DOHH2 (cell line): Measurements from ENCODE around the gene STX16.

Source experiments
- H3F3A ChIP-seq: fragments of 200-600 bp; sonication (generic), shearing (Covaris generic); 2 replicates; pipeline ENCODE4 v1.6.0; 2016; ENCODE audit warnings: antibody characterized with exemption, mild to moderate bottlenecking; ENCODE audit not compliant: control insufficient read depth, insufficient read depth
- H3K27ac ChIP-seq: fragments of 200-600 bp; sonication (generic); 2 replicates; pipeline ENCODE4 v1.5.1; 2014; ENCODE audit warnings: low read depth, mild to moderate bottlenecking, low read length, moderate library complexity
- H3K27me3 ChIP-seq: fragments of 200-600 bp; sonication (generic); 2 replicates; pipeline ENCODE4 v1.6.1; 2014; ENCODE audit warnings: mild to moderate bottlenecking, low read length, mixed read lengths; ENCODE audit not compliant: control insufficient read depth
- H3K36me3 ChIP-seq: fragments of 200-600 bp; sonication (generic); 2 replicates; pipeline ENCODE4 v1.6.1; 2014; ENCODE audit warnings: mild to moderate bottlenecking, low read length, moderate library complexity, mixed read lengths; ENCODE audit not compliant: control insufficient read depth
- H3K4me1 ChIP-seq: fragments of 200-600 bp; sonication (generic); 2 replicates; pipeline ENCODE4 v1.6.1; 2014; ENCODE audit warnings: mild to moderate bottlenecking, low read length, mixed read lengths; ENCODE audit not compliant: control insufficient read depth
- H3K4me2 ChIP-seq: fragments of 200-600 bp; sonication (generic); 2 replicates; pipeline ENCODE4 v1.6.0; 2014; ENCODE audit warnings: mild to moderate bottlenecking, low read length, moderate library complexity
- H3K4me3 ChIP-seq: fragments of 200-600 bp; sonication (generic); 2 replicates; pipeline ENCODE4 v1.5.1; 2014; ENCODE audit warnings: mild to moderate bottlenecking, low read length, mixed read lengths
- H3K79me2 ChIP-seq: fragments of 200-600 bp; sonication (generic); 2 replicates; pipeline ENCODE4 v1.6.1; 2014; ENCODE audit warnings: mild to moderate bottlenecking, low read length, mixed read lengths; ENCODE audit not compliant: control insufficient read depth
- H3K9me2 ChIP-seq: fragments of 200-600 bp; sonication (generic); replicated peaks from 2 replicates; pipeline ENCODE4 v1.6.1; 2014; ENCODE audit warnings: mild to moderate bottlenecking, low read length, mixed read lengths; ENCODE audit not compliant: control insufficient read depth
- H3K9me3 ChIP-seq: fragments of 200-600 bp; sonication (generic); 2 replicates; pipeline ENCODE4 v1.6.1; 2014; ENCODE audit warnings: antibody characterized with exemption, low read length, mixed read lengths; ENCODE audit not compliant: control insufficient read depth, insufficient read depth
- H4K20me1 ChIP-seq: fragments of 200-600 bp; sonication (generic); 2 replicates; pipeline ENCODE4 v1.6.0; 2014; ENCODE audit warnings: low read depth, mild to moderate bottlenecking, antibody characterized with exemption, low read length, moderate library complexity; ENCODE audit not compliant: control insufficient read depth, insufficient read depth
- EZH2phosphoT487 ChIP-seq: fragments of 200-600 bp; sonication (generic); IDR thresholded peaks from 2 replicates; pipeline ENCODE4 v1.6.1; 2017; ENCODE audit warnings: borderline replicate concordance, mild to moderate bottlenecking, antibody characterized with exemption, low read length, moderate library complexity, mixed read lengths
- TF ChIP-seq, protein P1 (sequence below): fragments of 200-600 bp; sonication (generic); IDR thresholded peaks from one replicate; pipeline ENCODE4 v1.5.1; 2014; ENCODE audit warnings: antibody characterized with exemption, mild to moderate bottlenecking, low read depth, low read length; ENCODE audit not compliant: poor library complexity, severe bottlenecking

STX16 gene, protein sequence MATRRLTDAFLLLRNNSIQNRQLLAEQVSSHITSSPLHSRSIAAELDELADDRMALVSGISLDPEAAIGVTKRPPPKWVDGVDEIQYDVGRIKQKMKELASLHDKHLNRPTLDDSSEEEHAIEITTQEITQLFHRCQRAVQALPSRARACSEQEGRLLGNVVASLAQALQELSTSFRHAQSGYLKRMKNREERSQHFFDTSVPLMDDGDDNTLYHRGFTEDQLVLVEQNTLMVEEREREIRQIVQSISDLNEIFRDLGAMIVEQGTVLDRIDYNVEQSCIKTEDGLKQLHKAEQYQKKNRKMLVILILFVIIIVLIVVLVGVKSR

DNA sequence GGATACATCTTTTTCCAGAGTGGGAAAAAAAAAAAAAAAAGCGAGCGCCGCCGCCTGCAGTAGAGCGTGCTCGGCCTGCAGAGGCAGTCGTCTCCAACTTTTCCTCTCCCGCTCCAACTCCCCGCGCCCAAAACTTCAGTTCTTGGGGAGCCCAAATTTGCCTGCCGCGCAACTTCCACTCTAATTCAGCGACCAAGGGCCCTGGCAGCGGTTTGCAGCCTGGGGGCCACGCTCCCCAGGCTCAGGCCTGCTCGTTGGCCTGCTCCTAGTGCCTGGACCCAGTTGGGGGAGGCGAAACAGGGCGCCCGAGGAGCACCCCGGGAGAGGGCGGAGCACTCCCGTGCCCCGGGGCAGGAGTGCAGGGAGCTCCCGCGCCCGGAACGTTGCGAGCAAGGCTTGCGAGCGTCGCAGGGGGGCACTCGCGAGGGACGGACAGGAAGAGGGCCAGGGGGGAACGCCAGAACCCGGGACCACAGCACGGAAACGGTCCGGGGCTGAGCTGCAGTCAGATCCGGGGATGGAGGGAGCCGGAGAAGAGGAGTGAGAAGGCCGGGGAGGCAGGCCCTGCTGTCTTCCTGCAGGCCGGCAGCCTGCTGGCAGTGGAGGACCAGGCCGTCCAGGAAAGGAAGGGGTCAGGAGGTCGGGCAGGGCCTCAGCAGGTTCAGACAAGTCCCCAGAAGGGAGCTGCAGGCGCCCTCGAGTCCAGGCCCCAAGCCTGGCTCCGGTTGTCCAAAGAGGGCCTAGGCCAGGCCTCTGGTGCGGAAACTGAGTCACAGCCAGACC lies at the start of gene STX16:
Gene STX16 (plus strand): TSS at position 508 of the 783 bp plus-strand sequence. CDS start 724 bp downstream, outside the sequence.
- no peaks in the 10 kb centered on the region for H3K9me3 ChIP-seq
- peak within 1 kb of the TSS; percentile 86 for H3K4me3 ChIP-seq
- H3K27me3 ChIP-seq: peaks cover 4% of the 10 kb centered on the region; the same call in 1 of the 2 replicates
- H3K79me2 ChIP-seq: peaks cover 49% of the 10 kb centered on the region
- H3K36me3 ChIP-seq: peaks cover 43% of the 10 kb centered on the region
- H3F3A ChIP-seq: no peaks in the 10 kb centered on the region
- H3K4me1 ChIP-seq: peaks cover 40% of the 10 kb centered on the region
- peaks cover 25% of the 10 kb centered on the region for H4K20me1 ChIP-seq
- H3K27ac ChIP-seq: peak within 1 kb of the TSS; percentile 66
- TF ChIP-seq, protein P1, sequence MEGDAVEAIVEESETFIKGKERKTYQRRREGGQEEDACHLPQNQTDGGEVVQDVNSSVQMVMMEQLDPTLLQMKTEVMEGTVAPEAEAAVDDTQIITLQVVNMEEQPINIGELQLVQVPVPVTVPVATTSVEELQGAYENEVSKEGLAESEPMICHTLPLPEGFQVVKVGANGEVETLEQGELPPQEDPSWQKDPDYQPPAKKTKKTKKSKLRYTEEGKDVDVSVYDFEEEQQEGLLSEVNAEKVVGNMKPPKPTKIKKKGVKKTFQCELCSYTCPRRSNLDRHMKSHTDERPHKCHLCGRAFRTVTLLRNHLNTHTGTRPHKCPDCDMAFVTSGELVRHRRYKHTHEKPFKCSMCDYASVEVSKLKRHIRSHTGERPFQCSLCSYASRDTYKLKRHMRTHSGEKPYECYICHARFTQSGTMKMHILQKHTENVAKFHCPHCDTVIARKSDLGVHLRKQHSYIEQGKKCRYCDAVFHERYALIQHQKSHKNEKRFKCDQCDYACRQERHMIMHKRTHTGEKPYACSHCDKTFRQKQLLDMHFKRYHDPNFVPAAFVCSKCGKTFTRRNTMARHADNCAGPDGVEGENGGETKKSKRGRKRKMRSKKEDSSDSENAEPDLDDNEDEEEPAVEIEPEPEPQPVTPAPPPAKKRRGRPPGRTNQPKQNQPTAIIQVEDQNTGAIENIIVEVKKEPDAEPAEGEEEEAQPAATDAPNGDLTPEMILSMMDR: peak; percentile 67
- TF ChIP-seq EZH2phosphoT487: no peak
- H3K4me2 ChIP-seq: peak within 1 kb of the TSS; percentile 69
- no peaks in the 10 kb centered on the region for H3K9me2 ChIP-seq

DNA sequence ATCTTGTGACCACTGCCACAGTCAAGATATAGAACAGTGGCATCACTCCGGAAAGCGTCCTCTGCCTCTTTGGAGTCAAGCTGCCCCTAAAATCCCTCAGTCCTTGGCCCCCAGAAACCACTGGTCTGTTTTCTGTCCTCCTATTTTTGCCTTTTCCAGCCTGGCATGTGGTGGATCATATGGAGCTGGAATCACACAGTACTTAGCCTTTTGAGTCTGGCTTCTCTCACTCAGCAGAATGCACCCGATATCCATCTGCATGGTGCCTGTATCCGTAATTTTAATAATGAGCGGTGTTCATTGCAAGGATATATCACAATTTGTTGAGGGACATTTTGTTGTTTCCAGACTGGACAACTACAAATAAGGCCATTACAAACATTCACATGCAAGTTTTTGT lies 49.0 kb upstream of the STX16 start:
- Histone ChIP-seq H3K4me2 (no peak overlapping the region), H3K4me1 (no peaks in the 10 kb centered on the region), H3K9me3 (no peaks in the 10 kb centered on the region), H3K27me3 (peaks cover 6% of the 10 kb centered on the region; the same call in 1 of the 2 replicates), H3K27ac (no peak overlapping the region), H3K36me3 (no peaks in the 10 kb centered on the region), H3K79me2 (no peaks in the 10 kb centered on the region), H4K20me1 (no peaks in the 10 kb centered on the region), H3F3A (no peaks in the 10 kb centered on the region), H3K4me3 (no peak overlapping the region), H3K9me2 (no peaks in the 10 kb centered on the region)
- TF ChIP-seq EZH2phosphoT487: no peak
- TF ChIP-seq, protein P1: no peak

DNA sequence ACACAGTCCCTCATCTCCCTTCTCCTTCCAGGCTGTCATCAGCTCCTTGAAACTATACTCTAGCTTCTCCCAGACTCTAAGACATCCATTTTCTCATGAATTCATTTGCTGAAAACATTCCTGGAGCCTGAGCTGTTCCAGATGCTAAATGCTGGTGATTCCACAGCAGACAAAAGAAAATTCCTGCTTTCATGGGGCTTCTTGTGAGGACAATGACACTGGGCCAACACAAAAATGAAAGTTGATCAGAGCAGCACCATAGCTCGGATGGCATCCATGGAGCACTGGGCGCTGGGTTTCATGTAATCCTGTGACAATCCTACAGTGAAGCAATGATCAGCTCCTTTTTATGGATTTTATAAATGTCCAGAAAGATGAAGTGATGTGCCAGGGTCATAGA lies 47.4 kb upstream of the STX16 start:
- no peak for TF ChIP-seq EZH2phosphoT487
- TF ChIP-seq, protein P1: no peak
- H3K4me2 ChIP-seq: no peak overlapping the region
- no peaks in the 10 kb centered on the region for H3F3A ChIP-seq
- no peak overlapping the region for H3K4me3 ChIP-seq
- H3K27ac ChIP-seq: no peak overlapping the region
- H3K36me3 ChIP-seq: no peaks in the 10 kb centered on the region
- no peaks in the 10 kb centered on the region for H3K9me2 ChIP-seq
- H3K4me1 ChIP-seq: no peaks in the 10 kb centered on the region
- no peaks in the 10 kb centered on the region for H4K20me1 ChIP-seq
- H3K9me3 ChIP-seq: no peaks in the 10 kb centered on the region
- H3K79me2 ChIP-seq: no peaks in the 10 kb centered on the region
- H3K27me3 ChIP-seq: peaks cover 6% of the 10 kb centered on the region; the same call in 1 of the 2 replicates
